Body of pancreas (tissue), 4 donors: ENCODE results near the gene DIAPH3.

ENCODE experiments used
- CTCF ChIP-seq, 7 experiments: fragments of 450-650 bp in 4 of 7; fragments of 200-600 bp in 3 of 7; sonication (generic) in 3 of 7; IDR thresholded peaks; one replicate each; pipeline ENCODE4 v1.5.1; 2016 to 2019; ENCODE audit warnings: antibody characterized with exemption in 7 of 7
- POLR2A ChIP-seq, 3 donors: fragments of 450-650 bp; IDR thresholded peaks; one replicate each; pipeline ENCODE4 v1.6.1; 2016; ENCODE audit warnings: antibody characterized with exemption in 3 of 3, mild to moderate bottlenecking in 2 of 3

GRCh38 chr13:60032851-60033250, 130.9 kb downstream of the DIAPH3 start:
- TF ChIP-seq POLR2A (IDR thresholded peaks at IDR 0.05) (no peak), CTCF (IDR thresholded peaks at IDR 0.05) (no peak)
